H1 (cell line): Measurements from ENCODE around the gene SLC6A6. TPM values are rescaled to one million over a fixed set of nuclear protein-coding genes. Genes with fewer than 3 reads are reported as not detected.

Experiments
- CTCF ChIA-PET: fragments of 300-600 bp; sonication (Branson Sonifier 250); formaldehyde crosslinking; loops from one replicate; lab custom pipeline; 2021; ENCODE audit not compliant: partially characterized antibody; lab: Charles Lee
- POLR2A ChIA-PET: fragments of 300-600 bp; sonication (Branson Sonifier 250); formaldehyde crosslinking; loops from one replicate; lab custom pipeline; 2021; ENCODE audit warnings: inconsistent platforms; ENCODE audit not compliant: partially characterized antibody; lab: Charles Lee
- DNase-seq, 2 experiments: peaks; one replicate each; pipeline versions ENCODE4 v3.0.0 to v3.0.0-alpha.2; 2010 to 2022; ENCODE audit warnings: low spot score in 2 of 2, low read depth in 1 of 2, mixed read lengths in 1 of 2
- FAIRE-seq: peaks from 2 replicates; lab custom pipeline; 2011; peaks lifted over from hg19 to GRCh38; lab: Jason Lieb, UNC
- H2AFZ ChIP-seq: 2 replicates; pipeline ENCODE4 v1.8.1; 2012; ENCODE audit warnings: low read length, inconsistent platforms
- H2AK5ac ChIP-seq: 2 replicates; pipeline ENCODE4 v1.6.1; 2013; ENCODE audit warnings: low read depth, low read length
- H2BK120ac ChIP-seq: replicated peaks from 2 replicates; pipeline ENCODE3; 2013; ENCODE audit warnings: low read depth, low read length, inconsistent platforms
- H2BK12ac ChIP-seq: 2 replicates; pipeline ENCODE4 v1.6.1; 2013; ENCODE audit warnings: low read depth, low read length
- H2BK15ac ChIP-seq: 2 replicates; pipeline ENCODE4 v1.6.1; 2013; ENCODE audit warnings: low read length
- H2BK20ac ChIP-seq: 2 replicates; pipeline ENCODE4 v1.6.1; 2013; ENCODE audit warnings: low read length
- H2BK5ac ChIP-seq: 2 replicates; pipeline ENCODE4 v1.6.1; 2013; ENCODE audit warnings: low read depth, low read length
- H3K14ac ChIP-seq: 2 replicates; pipeline ENCODE4 v1.6.1; 2013; ENCODE audit warnings: inconsistent platforms; ENCODE audit not compliant: insufficient read length
- H3K18ac ChIP-seq: 2 replicates; pipeline ENCODE4 v1.6.1; 2013; ENCODE audit warnings: low read length; ENCODE audit errors: extremely low read depth
- H3K23ac ChIP-seq: 2 replicates; pipeline ENCODE4 v1.6.1; 2013; ENCODE audit warnings: inconsistent platforms; ENCODE audit not compliant: insufficient read length
- H3K23me2 ChIP-seq: 2 replicates; pipeline ENCODE4 v1.6.1; 2013; ENCODE audit warnings: low read depth, low read length
- H3K27ac ChIP-seq: 2 replicates; pipeline ENCODE4 v1.6.1; 2011; ENCODE audit warnings: low read depth, low read length, inconsistent platforms
- H3K27me3 ChIP-seq, 4 experiments: replicated peaks in 1 of 4; 1 replicate in 1 of 4; 2 replicates in 3 of 4; pipeline versions ENCODE4 v1.6.1 to v1.8.1; 2011 to 2013; ENCODE audit warnings: low read length in 3 of 4, mild to moderate bottlenecking in 3 of 4, inconsistent platforms in 2 of 4, mixed read lengths in 2 of 4, moderate library complexity in 1 of 4; ENCODE audit not compliant: control insufficient read depth in 3 of 4, insufficient read depth in 3 of 4; ENCODE audit errors: extremely low read depth in 1 of 4
- H3K36me3 ChIP-seq, 4 experiments: 2 replicates each; pipeline versions ENCODE4 v1.6.1 to v1.8.1; 2011 to 2013; ENCODE audit warnings: mild to moderate bottlenecking in 4 of 4, low read length in 3 of 4, moderate library complexity in 2 of 4, control low read depth in 1 of 4, inconsistent platforms in 1 of 4; ENCODE audit not compliant: insufficient read depth in 4 of 4, control insufficient read depth in 2 of 4
- H3K4ac ChIP-seq: replicated peaks from 2 replicates; pipeline ENCODE3; 2013; ENCODE audit warnings: low read length, low read depth, mixed read lengths, inconsistent platforms; ENCODE audit not compliant: insufficient read length
- H3K4me1 ChIP-seq, 4 experiments: replicated peaks in 1 of 4; 1 replicate in 1 of 4; 2 replicates in 3 of 4; pipeline versions ENCODE4 v1.6.1 to v1.8.1; 2011 to 2013; ENCODE audit warnings: low read length in 3 of 4, inconsistent platforms in 2 of 4, mixed read lengths in 1 of 4; ENCODE audit not compliant: insufficient read depth in 4 of 4, control insufficient read depth in 3 of 4
- H3K4me2 ChIP-seq, 2 experiments: 2 replicates each; pipeline versions ENCODE4 v1.6.1 to v1.8.1; 2011 to 2013; ENCODE audit warnings: low read depth in 2 of 2, low read length in 2 of 2, control low read depth in 1 of 2, inconsistent platforms in 1 of 2, mild to moderate bottlenecking in 1 of 2; ENCODE audit not compliant: insufficient read depth in 1 of 2
- H3K4me3 ChIP-seq, 4 experiments: fragments of 200-600, 300-600 bp in 1 of 4; sonication (generic), shearing (Covaris generic), sonication (Bioruptor Twin) in 1 of 4; 2 replicates each; pipeline versions ENCODE4 v1.5.1 to v1.8.1; 2011 to 2016; ENCODE audit warnings: low read length in 4 of 4, low read depth in 3 of 4, control low read depth in 2 of 4, inconsistent platforms in 2 of 4, mild to moderate bottlenecking in 2 of 4, mixed read lengths in 1 of 4, moderate library complexity in 1 of 4; ENCODE audit not compliant: insufficient read depth in 2 of 4; ENCODE audit errors: extremely low read depth in 1 of 4
- H3K56ac ChIP-seq: replicated peaks from 2 replicates; pipeline ENCODE3; 2013; ENCODE audit warnings: low read depth, mild to moderate bottlenecking, mixed read lengths, low read length, inconsistent platforms; ENCODE audit not compliant: insufficient read length
- H3K79me1 ChIP-seq: 2 replicates; pipeline ENCODE4 v1.6.1; 2013; ENCODE audit warnings: low read depth, low read length, control low read depth
- H3K79me2 ChIP-seq, 2 experiments: 2 replicates each; pipeline versions ENCODE4 v1.6.1 to v1.8.1; 2012 to 2013; ENCODE audit warnings: low read length in 2 of 2, mild to moderate bottlenecking in 2 of 2, inconsistent platforms in 1 of 2; ENCODE audit not compliant: insufficient read depth in 2 of 2, control insufficient read depth in 1 of 2
- H3K9ac ChIP-seq, 4 experiments: replicated peaks in 1 of 4; 1 replicate in 1 of 4; 2 replicates in 3 of 4; pipeline versions ENCODE4 v1.6.1 to v1.8.1; 2011 to 2013; ENCODE audit warnings: low read depth in 3 of 4, low read length in 3 of 4, control low read depth in 2 of 4, mild to moderate bottlenecking in 2 of 4, moderate library complexity in 2 of 4, inconsistent platforms in 1 of 4; ENCODE audit errors: extremely low read depth in 1 of 4
- H3K9me3 ChIP-seq, 2 experiments: 2 replicates each; pipeline versions ENCODE4 v1.6.1 to v1.8.1; 2012 to 2013; ENCODE audit warnings: mild to moderate bottlenecking in 2 of 2, moderate library complexity in 2 of 2, control low read depth in 1 of 2, inconsistent platforms in 1 of 2, low read depth in 1 of 2, low read length in 1 of 2, mixed read lengths in 1 of 2; ENCODE audit not compliant: insufficient read depth in 2 of 2
- H4K20me1 ChIP-seq, 2 experiments: replicated peaks in 1 of 2; 2 replicates each; pipeline versions ENCODE3 to v1.8.1; 2011 to 2013; ENCODE audit warnings: inconsistent platforms in 2 of 2, low read length in 2 of 2, mild to moderate bottlenecking in 1 of 2; ENCODE audit not compliant: insufficient read depth in 2 of 2, control insufficient read depth in 1 of 2
- H4K5ac ChIP-seq: 2 replicates; pipeline ENCODE4 v1.6.1; 2013; ENCODE audit warnings: low read length, low read depth, mixed read lengths, inconsistent platforms; ENCODE audit not compliant: insufficient read length
- H4K8ac ChIP-seq: 2 replicates; pipeline ENCODE4 v1.8.0; 2013; ENCODE audit warnings: mild to moderate bottlenecking, moderate library complexity, low read length, inconsistent platforms; ENCODE audit not compliant: insufficient read depth; ENCODE audit errors: extremely low read depth
- H4K91ac ChIP-seq: replicated peaks from 2 replicates; pipeline ENCODE3; 2013; ENCODE audit warnings: low read length, mixed read lengths, inconsistent platforms; ENCODE audit not compliant: insufficient read length
- BCL11A ChIP-seq, 2 experiments: IDR thresholded peaks; one replicate each; pipeline ENCODE4 v1.6.1; 2011; ENCODE audit warnings: low read depth in 2 of 2, low read length in 2 of 2, mild to moderate bottlenecking in 2 of 2
- BRCA1 ChIP-seq: IDR thresholded peaks from 2 replicates; pipeline ENCODE4 v1.6.1; 2012; ENCODE audit warnings: low read depth, low read length, improper control_type of control experiment
- CTBP2 ChIP-seq: IDR thresholded peaks from 2 replicates; pipeline ENCODE4 v1.7.0; 2011; ENCODE audit warnings: borderline replicate concordance, mild to moderate bottlenecking, moderate library complexity, mixed read lengths, low read length; ENCODE audit not compliant: insufficient read depth, insufficient read length
- EP300 ChIP-seq, 2 experiments: IDR thresholded peaks; 1 replicate in 1 of 2; 2 replicates in 1 of 2; pipeline ENCODE4 v1.6.1; 2011 to 2012; ENCODE audit warnings: low read depth in 2 of 2, low read length in 2 of 2, mild to moderate bottlenecking in 2 of 2, borderline replicate concordance in 1 of 2, inconsistent platforms in 1 of 2, moderate library complexity in 1 of 2
- GTF2F1 ChIP-seq: IDR thresholded peaks from 2 replicates; pipeline ENCODE4 v1.6.1; 2012; ENCODE audit warnings: low read depth, low read length, improper control_type of control experiment, borderline replicate concordance
- HDAC6 ChIP-seq: IDR thresholded peaks from one replicate; pipeline ENCODE4 v1.7.1; 2012; ENCODE audit warnings: low read depth, mild to moderate bottlenecking, inconsistent platforms, low read length, moderate library complexity
- JUND ChIP-seq: IDR thresholded peaks from 2 replicates; pipeline ENCODE4 v1.6.1; 2011; ENCODE audit warnings: mild to moderate bottlenecking, improper control_type of control experiment, low read length
- POLR2AphosphoS5 ChIP-seq: IDR thresholded peaks from 2 replicates; pipeline ENCODE4 v1.6.1; 2011; ENCODE audit warnings: low read depth, low read length
- RBBP5 ChIP-seq: IDR thresholded peaks from 2 replicates; pipeline ENCODE4 v1.7.1; 2012; ENCODE audit warnings: low read depth, mild to moderate bottlenecking, inconsistent platforms, low read length, moderate library complexity, borderline replicate concordance
- SIN3A ChIP-seq, 2 experiments: IDR thresholded peaks in 1 of 2; conservative IDR thresholded peaks in 1 of 2; 2 replicates each; pipeline ENCODE4 v1.6.1; 2011 to 2012; ENCODE audit warnings: low read length in 2 of 2, improper control_type of control experiment in 1 of 2, low read depth in 1 of 2, mild to moderate bottlenecking in 1 of 2
- SIRT6 ChIP-seq: IDR thresholded peaks from one replicate; pipeline ENCODE4 v1.7.1; 2012; ENCODE audit warnings: low read length, inconsistent platforms
- SIX5 ChIP-seq: IDR thresholded peaks from 2 replicates; pipeline ENCODE4 v1.6.1; 2011; ENCODE audit warnings: mild to moderate bottlenecking, low read depth, low read length
- SP4 ChIP-seq: IDR thresholded peaks from 2 replicates; pipeline ENCODE4 v1.6.1; 2012; ENCODE audit warnings: low read length, inconsistent platforms
- TBP ChIP-seq: IDR thresholded peaks from 2 replicates; pipeline ENCODE4 v1.6.1; 2011; ENCODE audit warnings: low read depth, low read length, improper control_type of control experiment
- TCF12 ChIP-seq: IDR thresholded peaks from 2 replicates; pipeline ENCODE4 v1.6.1; 2011; ENCODE audit warnings: low read depth, mild to moderate bottlenecking, low read length
- ZNF274 ChIP-seq: IDR thresholded peaks from 2 replicates; pipeline ENCODE4 v1.7.0; 2012; ENCODE audit warnings: low read length, borderline replicate concordance; ENCODE audit errors: extremely low read depth
- WGBS, 2 experiments: shearing (Covaris generic) in 1 of 2; methylation state at CpG; one replicate each; pipeline versions ENCODE4 v1.1.6 to v1.1.7; 2013 to 2015; ENCODE audit warnings: low lambda C conversion rate in 2 of 2, mixed read lengths in 2 of 2, inconsistent platforms in 1 of 2, low coverage in 1 of 2, missing lambda C conversion rate in 1 of 2; ENCODE audit not compliant: insufficient replicate concordance in 2 of 2, insufficient coverage in 1 of 2, insufficient read length in 1 of 2; ENCODE audit errors: extremely low coverage in 1 of 2, missing lambda C conversion rate in 1 of 2; 5-methylcytosine and 5-hydroxymethylcytosine counted together
- polyA plus RNA-seq, 7 experiments: library from polyadenylated mRNA; depleted of rRNA in 3 of 7; stranded (reverse) in 5 of 7; unstranded in 2 of 7; fragments of >200 nt in 5 of 7; fragments of 200-250 nt in 2 of 7; gene quantifications; 1 replicate in 5 of 7; 2 replicates in 1 of 7; 4 replicates in 1 of 7; pipeline versions ENCODE4 v1.2.1 to v1.2.3, GENCODE V29; 2011 to 2013; ENCODE audit warnings: missing spikeins in 2 of 7, mixed read lengths in 2 of 7
- total RNA-seq: library from RNA; stranded (reverse); fragmentation: NEBNext Ultra II Directional; extraction: Animal tissue kit (Norgen Biotek cat#: 25700); gene quantifications from 2 replicates; pipeline ENCODE4 v1.2.1, GENCODE V29; 2021

Gene SLC6A6
- total and polyA plus RNA-seq, 2 of the 8 experiments (the other 6 are each of a cell fraction or from before 2014, with no cell fraction given): 66.2 to 144 TPM

DNA sequence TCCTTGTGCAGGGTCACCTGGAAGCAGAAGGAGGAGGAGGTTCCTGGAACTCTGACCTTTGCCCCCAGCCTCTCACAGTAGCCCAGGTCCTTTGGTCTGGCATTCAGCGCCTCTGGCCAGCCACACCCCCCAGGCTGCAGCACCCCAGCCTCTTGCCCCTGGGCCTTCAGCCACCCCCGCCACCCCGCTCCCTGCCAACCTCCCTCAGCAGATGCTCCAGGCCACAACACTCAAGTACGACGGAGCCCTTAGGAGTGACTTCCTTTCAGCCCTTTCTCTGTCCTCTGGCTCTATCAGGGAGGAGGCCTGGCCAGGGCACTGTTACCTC is 92.5 kb downstream of the SLC6A6 start:
- H3K23me2 ChIP-seq: no peaks in the 10 kb centered on the region
- H3K18ac ChIP-seq: no peak overlapping the region
- no peak overlapping the region for H2BK20ac ChIP-seq
- no peaks in the 10 kb centered on the region for H3K79me2 ChIP-seq
- no peak overlapping the region for H2BK5ac ChIP-seq
- no peaks in the 10 kb centered on the region for H3K36me3 ChIP-seq
- WGBS, 2 experiments: 90% methylated on average over 4 of the region's 5 CpGs; no CpG with 5 or more reads in 1 of the 2 experiments
- no peak overlapping the region for H3K14ac ChIP-seq
- H3K4ac ChIP-seq: no peak overlapping the region
- DNase-seq: no peak
- no peak overlapping the region for H4K5ac ChIP-seq
- H2BK12ac ChIP-seq: no peak overlapping the region
- H3K79me1 ChIP-seq: no peaks in the 10 kb centered on the region; the same call in 1 of the 2 replicates
- no peaks in the 10 kb centered on the region for H3K9me3 ChIP-seq
- H3K27me3 ChIP-seq: no peaks in the 10 kb centered on the region
- H4K20me1 ChIP-seq: no peaks in the 10 kb centered on the region
- H2BK120ac ChIP-seq: no peak overlapping the region
- ChIA-PET CTCF (interaction anchor here (0.6 to 2.0 kb wide), 11 partner anchors 32 to 291 kb away, joined by 3 to 7 read pairs (median 4); no protein-coding TSS in a partner anchor), POLR2A (no interaction called here)
- H2AFZ ChIP-seq: no peak overlapping the region
- H4K91ac ChIP-seq: no peak overlapping the region
- no peak overlapping the region for H3K23ac ChIP-seq
- H2AK5ac ChIP-seq: no peak overlapping the region
- H2BK15ac ChIP-seq: no peak overlapping the region
- H3K27ac ChIP-seq: no peak overlapping the region
- H3K9ac ChIP-seq: no peak overlapping the region
- H3K4me1 ChIP-seq: no peaks in the 10 kb centered on the region; a peak in 1 of 7 replicates
- no peak overlapping the region for H3K4me3 ChIP-seq
- no peak overlapping the region for H3K56ac ChIP-seq
- H4K8ac ChIP-seq: no peak overlapping the region
- H3K4me2 ChIP-seq: no peak overlapping the region
- FAIRE-seq: no peak
- TF ChIP-seq GTF2F1 (no peak), TCF12 (no peak), EP300 (IDR thresholded peaks at IDR 0.05; ENCODE audit: borderline replicate concordance in 1 of 2, low read depth in 2 of 2, low read length in 2 of 2) (no peak), POLR2AphosphoS5 (no peak), TBP (no peak), SIX5 (no peak), JUND (no peak), HDAC6 (no peak), BCL11A (IDR thresholded peaks at IDR 0.05; ENCODE audit: low read depth in 2 of 2, low read length in 2 of 2) (no peak), CTBP2 (no peak), SIN3A (conservative IDR thresholded peaks at IDR 0.05 in 1 of 2, IDR thresholded peaks at IDR 0.05 in 1 of 2; ENCODE audit: low read depth in 1 of 2, low read length in 2 of 2) (no peak), BRCA1 (no peak), RBBP5 (no peak), ZNF274 (no peak), SIRT6 (no peak), SP4 (no peak)
